HG03108 (cell line): ENCODE results near the gene MMP13.
"Not testable (repeated sequence)": the region's sequence is repeated elsewhere in the genome, so short reads cannot be mapped to it uniquely, and the experiment has no call there.

ENCODE experiments used
- ATAC-seq: cut with Tn5 transposase; IDR thresholded peaks from one replicate; pipeline ENCODE4 v1.9.1; 2021; ENCODE audit warnings: moderate library complexity; ENCODE audit not compliant: unreplicated experiment

The MMP13 gene

DNA sequence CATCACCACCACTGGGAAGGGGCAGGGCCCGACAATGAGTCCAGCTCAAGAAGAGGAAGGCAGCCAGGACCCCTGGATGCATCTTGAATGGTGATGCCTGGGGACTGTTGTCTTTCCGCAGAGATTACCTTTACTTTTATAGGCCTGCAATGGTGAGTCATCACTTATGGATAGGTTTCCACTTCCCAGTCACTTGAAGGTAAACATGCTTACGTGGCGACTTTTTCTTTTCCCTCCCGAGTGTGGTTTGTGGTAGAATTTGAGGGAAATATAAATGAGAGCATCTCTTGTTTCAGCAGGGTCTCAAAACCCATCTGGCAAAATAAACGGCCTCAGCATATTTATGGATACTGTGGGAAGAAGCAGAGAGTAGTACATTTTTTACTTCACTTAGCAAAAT lies at the start of gene MMP13:
TSS of gene MMP13 (minus strand) at position 109 of the 400 bp plus-strand sequence. CDS start at position 82, 27 bp downstream.
- no peak for ATAC-seq

DNA sequence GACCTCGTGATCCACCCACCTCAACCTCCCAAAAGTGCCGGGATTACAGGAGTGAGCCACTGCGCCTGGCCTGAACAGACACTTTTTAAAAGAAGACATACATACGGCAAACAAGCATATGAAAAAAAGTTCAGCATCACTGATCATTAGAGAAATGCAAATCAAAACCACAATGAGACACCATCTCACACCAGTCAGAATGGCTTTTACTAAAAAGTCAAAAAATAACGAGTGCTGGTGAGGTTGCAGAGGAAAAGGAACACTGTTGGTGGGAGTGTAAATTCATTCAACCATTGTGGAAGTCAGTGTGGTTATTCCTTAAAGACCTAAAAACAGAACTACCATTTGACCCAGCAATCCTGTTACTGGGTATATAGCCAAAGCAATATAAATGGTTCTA lies 48.7 kb upstream of the MMP13 start:
- not testable (repeated sequence) for ATAC-seq

GRCh38 chr11:102994105-102994504 lies 38.6 kb upstream of the MMP13 start:
- no peak for ATAC-seq

DNA sequence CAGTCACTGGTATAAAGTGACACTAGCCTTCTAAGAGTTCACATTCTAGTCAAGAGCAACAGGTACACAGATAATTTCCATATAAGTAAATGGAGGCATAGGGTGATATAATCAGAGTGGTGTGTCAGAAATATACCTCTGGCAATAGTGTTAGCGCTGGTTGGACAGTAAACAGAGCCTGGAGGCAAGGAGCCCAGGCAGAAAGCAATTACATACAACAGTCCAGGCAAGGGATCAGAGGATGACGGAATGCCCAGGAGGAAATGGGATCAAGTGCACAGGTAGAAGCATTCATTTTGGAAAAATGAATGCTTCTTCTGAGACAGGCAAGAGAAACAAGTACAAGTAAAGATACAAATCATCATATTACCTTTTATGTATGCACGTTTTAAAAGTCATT lies 36.2 kb upstream of the MMP13 start:
- no peak for ATAC-seq

- no peak for ATAC-seq
Observed at GRCh38 chr11:102990145-102990544, 34.6 kb upstream of the MMP13 start.

DNA sequence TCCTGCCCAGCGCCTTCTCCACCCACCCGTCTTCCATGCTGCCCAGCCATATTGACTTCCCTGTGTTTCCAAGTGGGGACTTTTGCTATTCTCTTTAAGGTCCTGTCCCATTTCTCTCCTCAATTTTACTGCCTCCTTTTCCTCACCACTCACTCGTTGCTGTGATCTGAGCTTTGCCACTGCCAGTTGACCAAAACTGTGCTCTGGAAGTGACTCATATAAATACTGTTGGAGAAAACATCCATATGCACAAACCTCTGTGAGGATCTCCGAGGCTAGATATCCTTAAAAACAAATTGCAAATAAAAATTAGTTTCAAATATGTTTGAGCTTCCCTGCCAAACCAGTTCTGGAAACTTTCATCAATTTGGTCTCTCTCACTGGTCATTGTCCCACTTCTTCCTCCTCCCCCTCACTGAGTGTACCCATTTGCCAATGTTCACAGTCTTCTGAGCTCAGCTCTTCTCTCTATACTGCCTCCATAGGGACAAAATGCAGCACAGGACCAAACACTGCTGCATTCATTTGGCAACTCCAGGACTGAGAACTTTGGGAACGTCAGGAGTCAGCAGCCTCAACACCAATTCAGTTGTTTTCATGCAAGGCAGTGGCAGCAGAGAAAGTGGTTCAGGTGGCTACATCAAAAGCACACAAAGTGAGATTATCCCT lies 34.0 kb upstream of the MMP13 start:
- ATAC-seq, result no peak

- no peak for ATAC-seq
Observed at GRCh38 chr11:102986815-102987214, 31.3 kb upstream of the MMP13 start.

GRCh38 chr11:102985850-102986249 lies 30.3 kb upstream of the MMP13 start:
- no peak for ATAC-seq

DNA sequence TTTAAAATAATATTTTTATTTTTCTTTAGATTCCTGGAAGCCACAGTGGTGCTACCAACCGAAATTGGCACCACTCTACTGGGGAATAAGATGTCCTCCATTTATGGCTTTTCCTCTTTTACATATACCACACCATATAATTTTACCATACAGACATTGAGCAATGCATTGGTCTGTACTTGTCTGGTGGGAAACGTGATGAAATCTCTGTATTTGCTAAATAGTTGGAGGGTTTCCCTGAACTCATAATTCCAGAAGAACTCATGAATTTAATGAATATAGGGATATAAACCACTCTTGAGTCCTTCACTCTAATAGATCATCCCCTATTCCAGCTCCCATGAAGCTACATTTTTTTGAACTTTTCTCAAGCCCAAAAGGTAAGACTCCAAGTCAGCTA lies 28.0 kb upstream of the MMP13 start:
- no peak for ATAC-seq

DNA sequence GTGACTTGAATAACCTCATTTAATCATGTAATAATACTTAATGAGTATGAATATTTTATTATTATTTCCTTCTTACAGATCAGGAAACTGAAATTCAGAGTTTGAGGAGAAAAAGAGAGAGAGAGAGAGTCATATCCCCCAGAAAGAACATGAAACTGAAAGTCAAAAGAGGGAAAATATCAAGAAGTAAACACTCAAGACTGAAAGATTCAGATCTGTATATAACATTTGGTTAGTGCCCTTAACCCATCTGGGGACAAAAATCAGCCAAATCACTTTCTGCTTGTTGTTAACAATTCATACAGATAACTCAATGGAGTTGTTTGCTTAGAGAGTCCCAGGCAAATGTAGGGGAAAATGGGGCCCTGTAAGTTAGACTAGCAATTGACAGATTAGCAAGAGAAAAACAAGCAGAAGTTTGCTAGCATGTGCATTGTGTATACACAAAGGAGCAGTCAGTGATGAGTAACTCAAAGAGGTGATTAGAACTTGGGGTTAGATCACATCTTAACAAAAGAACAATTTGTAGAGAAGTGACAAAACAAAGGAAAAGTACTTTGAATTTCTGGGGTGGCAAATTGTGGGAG lies 25.9 kb upstream of the MMP13 start:
- ATAC-seq, result peak; percentile 62

GRCh38 chr11:102974552-102975280 lies 19.2 kb upstream of the MMP13 start:
- ATAC-seq, result no peak

DNA sequence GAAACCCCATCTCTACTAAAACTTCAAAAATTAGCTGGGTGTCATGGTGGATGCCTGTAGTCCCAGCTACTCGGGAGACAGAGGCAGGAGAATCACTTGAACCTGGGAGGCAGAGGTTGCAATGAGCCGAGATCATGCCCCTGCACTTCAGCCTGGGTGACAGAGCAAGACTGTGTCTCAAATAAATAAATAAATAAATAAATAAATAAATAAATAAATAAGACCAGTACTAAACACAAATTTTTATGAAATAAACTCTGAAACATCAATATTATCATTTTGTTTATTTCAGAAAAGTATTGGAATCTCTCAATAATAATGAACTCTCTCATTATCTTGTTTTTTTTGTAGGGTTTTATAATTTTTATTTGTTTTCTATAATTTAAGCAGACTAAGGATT lies 18.2 kb upstream of the MMP13 start:
- ATAC-seq, result not testable (repeated sequence)

- no peak for ATAC-seq
Observed at GRCh38 chr11:102972853-102973252, 17.3 kb upstream of the MMP13 start.

DNA sequence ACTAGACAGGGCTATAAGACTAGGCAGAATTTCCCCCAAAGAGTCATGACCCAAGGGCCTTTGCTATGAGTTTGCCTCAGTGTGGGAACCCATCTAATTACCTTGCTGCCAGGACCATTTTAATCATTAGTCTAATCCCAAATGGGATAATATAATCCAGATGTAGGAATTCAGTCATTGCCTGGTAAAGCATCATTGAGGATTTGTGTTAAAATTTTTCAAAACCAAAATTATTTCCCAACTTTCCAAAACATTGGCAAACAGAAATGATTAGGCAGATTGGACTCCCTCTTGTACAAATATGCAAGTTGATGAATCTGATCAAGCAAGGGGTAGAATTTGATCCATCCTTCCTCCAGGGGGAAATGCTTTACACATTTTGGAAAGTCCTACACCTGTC lies 16.2 kb upstream of the MMP13 start:
- no peak for ATAC-seq

DNA sequence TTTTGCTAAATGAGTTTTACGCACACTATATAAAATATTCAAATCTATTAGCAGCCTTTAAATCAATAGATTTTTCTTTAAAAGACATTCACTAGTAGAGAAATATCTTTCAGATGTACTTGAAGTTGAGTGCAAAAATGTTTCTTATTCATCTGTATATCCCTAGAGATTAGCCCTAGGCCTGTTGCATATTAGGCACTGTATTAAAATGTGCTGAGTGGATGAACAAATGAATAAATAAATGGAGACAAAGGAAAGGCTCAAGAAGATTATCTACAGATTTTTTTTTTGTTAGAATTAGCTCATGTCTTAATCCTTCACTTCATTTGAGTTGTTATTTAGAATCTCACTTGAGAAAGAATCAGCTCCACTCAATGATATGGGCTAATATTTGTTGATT lies 12.0 kb upstream of the MMP13 start:
- no peak for ATAC-seq

GRCh38 chr11:102966011-102966410 lies 10.5 kb upstream of the MMP13 start:
- ATAC-seq, result no peak

DNA sequence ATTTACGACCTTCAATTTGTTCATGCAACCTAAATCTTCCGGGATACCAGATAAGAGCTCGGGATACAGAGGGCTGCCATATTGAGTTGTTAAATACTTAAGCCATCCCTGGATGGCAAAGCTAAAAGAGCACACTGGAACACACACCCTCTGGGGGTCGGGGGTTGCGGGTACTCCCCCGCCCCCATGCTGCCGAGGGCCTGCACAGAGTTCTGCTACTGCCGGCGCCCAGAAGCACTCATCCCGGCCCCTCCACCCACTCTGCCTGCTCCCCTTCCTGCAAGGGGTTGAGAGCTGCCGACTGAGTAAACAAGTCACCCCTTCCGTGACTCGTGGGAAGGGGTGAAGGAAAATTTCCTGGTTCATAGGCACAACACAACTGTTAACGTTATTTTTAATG lies 9.3 kb upstream of the MMP13 start:
- no peak for ATAC-seq

DNA sequence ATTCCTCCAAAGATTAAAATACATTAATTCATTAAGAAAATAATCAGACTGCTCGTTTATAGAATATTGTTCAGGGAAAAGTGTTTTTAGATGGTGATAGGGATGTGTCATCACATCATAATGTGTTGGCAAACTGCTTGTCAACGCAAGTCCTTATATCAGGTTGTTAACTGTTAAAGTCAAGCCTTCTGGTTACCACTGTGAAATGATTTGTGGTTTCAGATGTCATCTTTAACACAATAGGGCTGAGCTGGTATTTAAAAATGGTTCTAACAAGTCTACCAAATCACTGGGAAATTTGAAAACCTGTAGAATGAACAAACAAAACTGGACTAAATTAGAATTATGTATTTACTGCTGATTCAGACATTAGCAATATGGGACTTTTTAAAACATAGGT lies 2.4 kb upstream of the MMP13 start:
- ATAC-seq, result no peak

GRCh38 chr11:102950622-102951081 lies 4.9 kb downstream of the MMP13 start:
- no peak for ATAC-seq

GRCh38 chr11:102946237-102946636 lies 9.3 kb downstream of the MMP13 start:
- ATAC-seq, result no peak

DNA sequence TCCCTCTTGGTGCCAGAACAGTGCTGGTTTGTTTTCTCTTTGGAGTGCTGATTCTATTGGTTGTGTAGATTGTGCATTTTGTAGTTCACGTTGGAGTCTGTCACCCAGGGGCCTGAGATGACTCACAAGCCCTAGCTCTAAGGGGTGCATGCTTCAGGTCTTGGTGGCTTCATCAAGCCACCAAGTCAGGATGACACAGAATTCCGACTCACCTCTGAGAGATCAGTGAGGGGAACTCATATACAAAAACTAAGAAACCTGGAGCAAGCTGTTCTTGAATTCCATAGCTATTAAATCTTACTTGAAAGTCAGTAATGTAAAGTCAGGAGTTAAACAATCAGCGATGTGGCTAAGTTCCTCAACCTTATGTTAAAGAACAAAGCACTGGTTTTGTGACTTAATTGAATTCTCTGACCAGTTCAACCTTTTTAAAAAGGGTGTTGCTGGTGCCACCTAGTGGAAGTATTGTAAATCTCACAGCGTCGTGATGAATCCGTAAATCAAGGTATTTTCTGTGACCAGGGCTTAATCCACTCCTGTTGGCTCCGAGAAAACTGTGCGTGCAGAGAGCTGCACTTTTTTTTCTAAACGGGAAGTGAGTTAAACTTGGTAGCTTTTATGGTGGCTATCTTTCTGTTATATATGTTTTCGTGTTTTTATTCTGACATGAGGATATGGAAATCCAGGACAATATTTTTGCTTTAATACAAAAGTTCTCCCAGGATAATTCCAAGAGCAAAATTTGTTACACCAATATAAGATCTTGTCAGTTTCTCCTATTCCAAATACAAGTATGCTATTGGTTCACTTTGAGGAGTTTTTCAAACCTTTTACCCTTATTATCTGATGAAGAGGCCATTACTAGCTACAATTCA lies 14.6 kb downstream of the MMP13 start:
- peak; percentile 76 for ATAC-seq
